HCT116 (cell line): ENCODE measurements around the gene SPAG5. TPM values are rescaled to one million over a fixed set of nuclear protein-coding genes. Genes with fewer than 3 reads are reported as not detected.

ENCODE experiments used
- ATAC-seq: fragments of 200-7000 bp; cut with Tn5 transposase; 2 replicates; pipeline ENCODE4 v1.9.1; 2020; ENCODE audit warnings: mild to moderate bottlenecking, moderate library complexity
- BruUV-seq: library from RNA; stranded (reverse); fragments of 400-500 nt; replicated peaks from 2 replicates; lab custom pipeline; 2021; lab: Mats Ljungman, UMichigan
- CTCF ChIA-PET: fragments of 300-600 bp; sonication (Branson Sonifier 250); formaldehyde crosslinking; loops from one replicate; lab custom pipeline; 2021; ENCODE audit warnings: antibody characterized with exemption; lab: Charles Lee
- POLR2A ChIA-PET: fragments of 300-600, 350-600 bp; sonication (Branson Sonifier 250); formaldehyde crosslinking; loops from one replicate; lab custom pipeline; 2021; ENCODE audit warnings: antibody characterized with exemption; lab: Charles Lee
- RAD21 ChIA-PET, 2 experiments: fragments of 300-600 bp; sonication (Branson Sonifier 250); formaldehyde crosslinking; loops; one replicate each; lab custom pipeline; 2023; ENCODE audit warnings: low total read pairs in 2 of 2; ENCODE audit not compliant: uncharacterized antibody in 2 of 2, unreplicated experiment in 2 of 2, low non-redundant PET in 1 of 2; lab: Charles Lee
- DNase-seq: peaks from one replicate; pipeline ENCODE4 v3.0.0-alpha.2; 2010; ENCODE audit warnings: low read depth, low spot score
- H2AFZ ChIP-seq: fragments of 200-600 bp; shearing (Covaris generic), sonication (generic); 2 replicates; pipeline ENCODE4 v1.6.1; 2017; ENCODE audit warnings: low read depth, mixed run types, mixed read lengths, antibody characterized with exemption, low read length; ENCODE audit not compliant: poor library complexity, severe bottlenecking
- H3K27ac ChIP-seq: 2 replicates; pipeline ENCODE4 v1.5.1; 2012; ENCODE audit warnings: low read depth, low read length
- H3K27me3 ChIP-seq: fragments of 200-600 bp; sonication (generic); 2 replicates; pipeline ENCODE4 v1.6.1; 2016; ENCODE audit warnings: mixed run types, low read length, mixed read lengths; ENCODE audit not compliant: insufficient read depth
- H3K36me3 ChIP-seq, 2 experiments: fragments of 200-500 bp in 1 of 2; fragments of 200-600 bp in 1 of 2; sonication (Bioruptor generic) in 1 of 2; sonication (generic) in 1 of 2; 2 replicates each; pipeline versions ENCODE4 v1.5.1 to v1.6.1; 2014 to 2016; ENCODE audit warnings: low read length in 2 of 2, inconsistent platforms in 1 of 2, mixed read lengths in 1 of 2, mixed run types in 1 of 2; ENCODE audit not compliant: insufficient read depth in 2 of 2, control insufficient read depth in 1 of 2
- H3K4me1 ChIP-seq, 2 experiments: fragments of 200-600 bp in 1 of 2; sonication (generic) in 1 of 2; 2 replicates each; pipeline versions ENCODE4 v1.5.1 to v1.6.1; 2012 to 2017; ENCODE audit warnings: low read length in 2 of 2, inconsistent platforms in 1 of 2, mild to moderate bottlenecking in 1 of 2, mixed read lengths in 1 of 2, mixed run types in 1 of 2, moderate library complexity in 1 of 2; ENCODE audit not compliant: insufficient read depth in 2 of 2, control insufficient read depth in 1 of 2
- H3K4me2 ChIP-seq: fragments of 200-600 bp; sonication (generic); 2 replicates; pipeline ENCODE4 v1.6.1; 2017; ENCODE audit warnings: mixed run types, low read length, mixed read lengths
- H3K4me3 ChIP-seq, 2 experiments: fragments of 200-600 bp in 1 of 2; sonication (generic) in 1 of 2; replicated peaks in 1 of 2; 2 replicates each; pipeline ENCODE4 v1.5.1; 2011 to 2016; ENCODE audit warnings: low read length in 2 of 2, control low read depth in 1 of 2, low read depth in 1 of 2, mild to moderate bottlenecking in 1 of 2, mixed read lengths in 1 of 2, mixed run types in 1 of 2
- H3K79me2 ChIP-seq: fragments of 200-600 bp; sonication (generic); 2 replicates; pipeline ENCODE4 v1.6.1; 2017; ENCODE audit warnings: mild to moderate bottlenecking, mixed run types, low read length, moderate library complexity, mixed read lengths; ENCODE audit not compliant: insufficient read depth
- H3K9ac ChIP-seq: fragments of 200-600 bp; sonication (generic); 2 replicates; pipeline ENCODE4 v1.6.1; 2016; ENCODE audit warnings: low read length, mixed read lengths
- H3K9me2 ChIP-seq: fragments of 200-600 bp; sonication (generic), shearing (Covaris generic); 2 replicates; pipeline ENCODE4 v1.6.1; 2017; ENCODE audit warnings: mixed run types, mild to moderate bottlenecking, moderate library complexity; ENCODE audit not compliant: insufficient read depth
- H3K9me3 ChIP-seq, 2 experiments: fragments of 200-500 bp in 1 of 2; fragments of 200-600 bp in 1 of 2; sonication (Bioruptor generic) in 1 of 2; sonication (generic) in 1 of 2; 2 replicates each; pipeline ENCODE4 v1.6.1; 2014 to 2017; ENCODE audit warnings: low read length in 2 of 2, mixed read lengths in 2 of 2, inconsistent platforms in 1 of 2, low read depth in 1 of 2, mild to moderate bottlenecking in 1 of 2, mixed run types in 1 of 2, moderate library complexity in 1 of 2; ENCODE audit not compliant: control insufficient read depth in 1 of 2, insufficient read depth in 1 of 2
- H4K20me1 ChIP-seq: fragments of 200-600 bp; sonication (generic), shearing (Covaris generic); 2 replicates; pipeline ENCODE4 v1.6.1; 2017; ENCODE audit warnings: mixed run types, mild to moderate bottlenecking, moderate library complexity; ENCODE audit not compliant: insufficient read depth
- CBX3 ChIP-seq: IDR thresholded peaks from 2 replicates; pipeline ENCODE4 v1.6.1; 2012; ENCODE audit warnings: low read depth
- CTCF ChIP-seq, 3 experiments: fragments of 200-600 bp in 1 of 3; sonication (generic) in 1 of 3; IDR thresholded peaks in 2 of 3; conservative IDR thresholded peaks in 1 of 3; 2 replicates each; pipeline ENCODE4 v1.5.1; 2012 to 2017; ENCODE audit warnings: low read depth in 2 of 3, low read length in 2 of 3, antibody characterized with exemption in 1 of 3, borderline replicate concordance in 1 of 3, control low read depth in 1 of 3, mild to moderate bottlenecking in 1 of 3, mixed read lengths in 1 of 3, mixed run types in 1 of 3, moderate library complexity in 1 of 3; ENCODE audit not compliant: insufficient read depth in 1 of 3
- ELF1 ChIP-seq: IDR thresholded peaks from 2 replicates; pipeline ENCODE4 v1.6.1; 2012; ENCODE audit warnings: low read depth, borderline replicate concordance
- EZH2 ChIP-seq: fragments of 200-600 bp; sonication (generic); IDR thresholded peaks from 2 replicates; pipeline ENCODE4 v1.6.1; 2017; ENCODE audit warnings: antibody characterized with exemption, mixed run types
- EZH2phosphoT487 ChIP-seq: fragments of 200-600 bp; IDR thresholded peaks from 2 replicates; pipeline ENCODE4 v1.6.1; 2018; ENCODE audit warnings: antibody characterized with exemption, borderline replicate concordance
- FOSL1 ChIP-seq: IDR thresholded peaks from 2 replicates; pipeline ENCODE4 v1.6.1; 2012; ENCODE audit warnings: low read depth
- JUND ChIP-seq: IDR thresholded peaks from 2 replicates; pipeline ENCODE4 v1.6.1; 2012
- POLR2A ChIP-seq: IDR thresholded peaks from 2 replicates; pipeline ENCODE4 v1.7.0; 2011; ENCODE audit warnings: borderline replicate concordance; ENCODE audit not compliant: insufficient read depth, insufficient read length; ENCODE audit errors: extremely low read depth
- POLR2AphosphoS5 ChIP-seq: IDR thresholded peaks from 2 replicates; pipeline ENCODE4 v1.6.1; 2011; ENCODE audit warnings: mild to moderate bottlenecking, low read depth, low read length, moderate library complexity
- RAD21 ChIP-seq: IDR thresholded peaks from 2 replicates; pipeline ENCODE4 v1.6.1; 2012; ENCODE audit warnings: low read depth, mild to moderate bottlenecking
- SIN3A ChIP-seq: IDR thresholded peaks from 2 replicates; pipeline ENCODE4 v1.6.1; 2012; ENCODE audit warnings: low read depth
- SP1 ChIP-seq: IDR thresholded peaks from 2 replicates; pipeline ENCODE4 v1.6.1; 2012; ENCODE audit warnings: low read depth
- SRF ChIP-seq: IDR thresholded peaks from 2 replicates; pipeline ENCODE4 v1.6.1; 2012; ENCODE audit warnings: low read depth
- TCF7L2 ChIP-seq: IDR thresholded peaks from 2 replicates; pipeline ENCODE4 v1.7.0; 2011; ENCODE audit warnings: borderline replicate concordance, inconsistent platforms; ENCODE audit not compliant: insufficient read depth, insufficient read length; ENCODE audit errors: extremely low read depth
- YY1 ChIP-seq: IDR thresholded peaks from 2 replicates; pipeline ENCODE4 v1.6.1; 2011; ENCODE audit warnings: low read length, low read depth, moderate library complexity, mild to moderate bottlenecking; ENCODE audit not compliant: insufficient replicate concordance; ENCODE audit errors: extremely low read depth
- ZBTB33 ChIP-seq: IDR thresholded peaks from 2 replicates; pipeline ENCODE4 v1.6.1; 2011; ENCODE audit warnings: mild to moderate bottlenecking, low read length, moderate library complexity; ENCODE audit not compliant: insufficient replicate concordance; ENCODE audit errors: extremely low read depth
- ZFX ChIP-seq: fragments of 450-650 bp; IDR thresholded peaks from 2 replicates; pipeline ENCODE4 v1.6.1; 2017
- ZNF274 ChIP-seq: fragments of 200-500 bp; sonication (Bioruptor generic); IDR thresholded peaks from 2 replicates; pipeline ENCODE4 v1.6.1; 2014; ENCODE audit warnings: mild to moderate bottlenecking, low read depth, low read length, inconsistent platforms
- intact Hi-C: fragments of 100-400 bp; cut with micrococcal nuclease; formaldehyde crosslinking; loops from 2 replicates; pipeline ENCODE4 v1.10.0; 2022
- total RNA-seq: library from RNA; stranded (reverse); gene quantifications from one replicate; pipeline ENCODE4 v1.2.1, GENCODE V29; 2021; ENCODE audit not compliant: unreplicated experiment
- TF ChIP-seq, protein P1 (sequence below): IDR thresholded peaks from 2 replicates; pipeline ENCODE4 v1.6.1; 2012

The SPAG5 gene
- total RNA-seq, 1 experiment from 2014 or later: 94.9 TPM

DNA sequence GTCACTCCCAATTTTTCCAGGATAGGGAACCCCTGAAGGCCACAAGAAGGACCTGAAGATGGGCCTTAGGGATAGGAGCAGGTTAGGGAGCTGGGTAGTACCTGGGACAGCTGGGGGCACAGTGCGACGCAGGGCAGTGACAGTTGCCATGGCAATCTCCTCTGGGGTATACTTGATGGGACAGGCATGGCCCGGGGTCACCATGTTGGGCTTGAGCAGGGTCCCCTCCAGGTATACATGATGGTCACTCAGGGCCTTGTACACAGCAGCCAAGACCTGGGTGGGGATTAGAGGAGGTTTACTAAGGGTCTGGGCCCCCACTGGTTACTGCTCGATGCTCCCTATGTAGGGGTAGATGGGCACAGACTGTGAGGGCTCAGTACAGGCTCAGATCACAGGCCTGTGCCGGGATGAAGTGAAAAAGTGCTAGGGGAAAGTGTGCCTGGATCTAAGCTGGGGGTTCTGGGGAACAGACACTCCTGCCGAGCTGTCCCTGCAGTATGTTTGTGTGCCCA is 24.8 kb downstream of the SPAG5 start:
- no peak for DNase-seq
- ChIA-PET RAD21 (no interaction called here), CTCF (no interaction called here)

More for the DNA sequence above, 24.8 kb downstream of the SPAG5 start:
- Histone ChIP-seq H3K4me3 (no peak overlapping the region), H3K36me3 (peaks cover 5 to 7% of the 10 kb centered on the region in 2 experiments; a peak in 3 of 4 replicates), H4K20me1 (no peaks in the 10 kb centered on the region)
- intact Hi-C loops: no loop called here
- POLR2A ChIA-PET: no interaction called here
- TF ChIP-seq ZBTB33 (no peak), CBX3 (no peak), ZNF274 (no peak), SRF (no peak), CTCF (IDR thresholded peaks at IDR 0.05 in 2 of 3, conservative IDR thresholded peaks at IDR 0.05 in 1 of 3; ENCODE audit: borderline replicate concordance in 1 of 3, insufficient read depth in 1 of 3, low read depth in 2 of 3, low read length in 2 of 3) (no peak), YY1 (no peak), ELF1 (no peak), JUND (no peak), POLR2A (no peak), TCF7L2 (no peak), SIN3A (no peak), EZH2 (no peak), FOSL1 (no peak), RAD21 (no peak), POLR2AphosphoS5 (no peak), ZFX (no peak), EZH2phosphoT487 (no peak), SP1 (no peak)
- TF ChIP-seq, protein P1, sequence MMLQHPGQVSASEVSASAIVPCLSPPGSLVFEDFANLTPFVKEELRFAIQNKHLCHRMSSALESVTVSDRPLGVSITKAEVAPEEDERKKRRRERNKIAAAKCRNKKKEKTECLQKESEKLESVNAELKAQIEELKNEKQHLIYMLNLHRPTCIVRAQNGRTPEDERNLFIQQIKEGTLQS: no peak
- TF ChIP-seq, all 23 proteins: peak for 0
- Histone ChIP-seq H3K9me3 (no peaks in the 10 kb centered on the region), H3K79me2 (peaks cover 21% of the 10 kb centered on the region), H3K4me2 (no peak overlapping the region), H3K27ac (no peak overlapping the region), H3K4me1 (peaks cover 6 to 28% of the 10 kb centered on the region in 2 experiments; a peak in 3 of 4 replicates), H3K9ac (no peak overlapping the region), H3K9me2 (no peaks in the 10 kb centered on the region), H2AFZ (no peak overlapping the region), H3K27me3 (no peaks in the 10 kb centered on the region)
- no TSS peak for BruUV-seq
- ATAC-seq: no peak
